Fibroblast of lung (primary cell): ENCODE data around the gene ATP7A.

Source experiments
- CTCF ChIP-seq, 2 donors: IDR thresholded peaks in 1 of 2; conservative IDR thresholded peaks in 1 of 2; 1 replicate in 1 of 2; 2 replicates in 1 of 2; pipeline ENCODE4 v1.5.1; 2011 to 2012; ENCODE audit warnings: low read length in 2 of 2, control low read depth in 1 of 2, inconsistent platforms in 1 of 2, low read depth in 1 of 2, mild to moderate bottlenecking in 1 of 2
- EZH2 ChIP-seq: IDR thresholded peaks from 2 replicates; pipeline ENCODE4 v1.5.1; 2012; ENCODE audit warnings: low read length, control low read depth, mild to moderate bottlenecking; ENCODE audit errors: missing control alignments

GRCh38 chrX:78098108-78098507 lies 187.6 kb downstream of the ATP7A start:
- TF ChIP-seq EZH2 (no peak), CTCF (conservative IDR thresholded peaks at IDR 0.05 in 1 of 2, IDR thresholded peaks at IDR 0.05 in 1 of 2; ENCODE audit: low read depth in 1 of 2, low read length in 2 of 2) (no peak)
